HCT116 (cell line): ENCODE data around the gene ZBTB24.

Experiments used
- ATF3 ChIP-seq: IDR thresholded peaks from 2 replicates; pipeline ENCODE4 v1.6.1; 2012
- CEBPB ChIP-seq: IDR thresholded peaks from 2 replicates; pipeline ENCODE4 v1.6.1; 2012; ENCODE audit warnings: low read depth
- CTCF ChIP-seq, 3 experiments: fragments of 200-600 bp in 1 of 3; sonication (generic) in 1 of 3; IDR thresholded peaks in 2 of 3; conservative IDR thresholded peaks in 1 of 3; 2 replicates each; pipeline ENCODE4 v1.5.1; 2012 to 2017; ENCODE audit warnings: low read depth in 2 of 3, low read length in 2 of 3, antibody characterized with exemption in 1 of 3, borderline replicate concordance in 1 of 3, control low read depth in 1 of 3, mild to moderate bottlenecking in 1 of 3, mixed read lengths in 1 of 3, mixed run types in 1 of 3, moderate library complexity in 1 of 3; ENCODE audit not compliant: insufficient read depth in 1 of 3
- EZH2 ChIP-seq: fragments of 200-600 bp; sonication (generic); IDR thresholded peaks from 2 replicates; pipeline ENCODE4 v1.6.1; 2017; ENCODE audit warnings: antibody characterized with exemption, mixed run types
- EZH2phosphoT487 ChIP-seq: fragments of 200-600 bp; IDR thresholded peaks from 2 replicates; pipeline ENCODE4 v1.6.1; 2018; ENCODE audit warnings: antibody characterized with exemption, borderline replicate concordance
- JUND ChIP-seq: IDR thresholded peaks from 2 replicates; pipeline ENCODE4 v1.6.1; 2012
- POLR2A ChIP-seq: IDR thresholded peaks from 2 replicates; pipeline ENCODE4 v1.7.0; 2011; ENCODE audit warnings: borderline replicate concordance; ENCODE audit not compliant: insufficient read depth, insufficient read length; ENCODE audit errors: extremely low read depth
- POLR2AphosphoS5 ChIP-seq: IDR thresholded peaks from 2 replicates; pipeline ENCODE4 v1.6.1; 2011; ENCODE audit warnings: mild to moderate bottlenecking, low read depth, low read length, moderate library complexity
- RAD21 ChIP-seq: IDR thresholded peaks from 2 replicates; pipeline ENCODE4 v1.6.1; 2012; ENCODE audit warnings: low read depth, mild to moderate bottlenecking
- SIN3A ChIP-seq: IDR thresholded peaks from 2 replicates; pipeline ENCODE4 v1.6.1; 2012; ENCODE audit warnings: low read depth
- SP1 ChIP-seq: IDR thresholded peaks from 2 replicates; pipeline ENCODE4 v1.6.1; 2012; ENCODE audit warnings: low read depth
- YY1 ChIP-seq: IDR thresholded peaks from 2 replicates; pipeline ENCODE4 v1.6.1; 2011; ENCODE audit warnings: low read length, low read depth, moderate library complexity, mild to moderate bottlenecking; ENCODE audit not compliant: insufficient replicate concordance; ENCODE audit errors: extremely low read depth
- ZBTB33 ChIP-seq: IDR thresholded peaks from 2 replicates; pipeline ENCODE4 v1.6.1; 2011; ENCODE audit warnings: mild to moderate bottlenecking, low read length, moderate library complexity; ENCODE audit not compliant: insufficient replicate concordance; ENCODE audit errors: extremely low read depth
- ZNF274 ChIP-seq: fragments of 200-500 bp; sonication (Bioruptor generic); IDR thresholded peaks from 2 replicates; pipeline ENCODE4 v1.6.1; 2014; ENCODE audit warnings: mild to moderate bottlenecking, low read depth, low read length, inconsistent platforms

- TF ChIP-seq CTCF (IDR thresholded peaks at IDR 0.05 in 2 of 3, conservative IDR thresholded peaks at IDR 0.05 in 1 of 3; ENCODE audit: borderline replicate concordance in 1 of 3, insufficient read depth in 1 of 3, low read depth in 2 of 3, low read length in 2 of 3): no peak
- no peak for TF ChIP-seq SIN3A
- no peak for TF ChIP-seq YY1
- TF ChIP-seq EZH2phosphoT487: no peak
- no peak for TF ChIP-seq CEBPB
- no peak for TF ChIP-seq ZNF274
- TF ChIP-seq ATF3: no peak
- no peak for TF ChIP-seq POLR2AphosphoS5
- TF ChIP-seq SP1: no peak
- no peak for TF ChIP-seq POLR2A
- TF ChIP-seq EZH2: no peak
- no peak for TF ChIP-seq RAD21
- TF ChIP-seq ZBTB33: no peak
- TF ChIP-seq JUND: no peak
Measured at GRCh38 chr6:109421184-109421583, 61.8 kb downstream of the ZBTB24 start.
